SK-N-MC (cell line): ENCODE data around the gene INSIG2.

Source experiments
- DNase-seq: peaks from one replicate; pipeline ENCODE4 v3.0.0-alpha.2; 2011; ENCODE audit warnings: low read depth, low spot score
- H3K27ac ChIP-seq: fragments of 200-600 bp; sonication (generic); 2 replicates; pipeline ENCODE4 v1.5.1; 2016; ENCODE audit warnings: mixed run types
- H3K36me3 ChIP-seq: fragments of 200-600 bp; sonication (generic); 2 replicates; pipeline ENCODE4 v1.6.1; 2017; ENCODE audit warnings: antibody characterized with exemption, low read length, mixed read lengths; ENCODE audit not compliant: insufficient read depth
- H3K4me3 ChIP-seq: fragments of 200-600 bp; sonication (generic); 2 replicates; pipeline ENCODE4 v1.5.1; 2016
- H3K9ac ChIP-seq: fragments of 200-600 bp; sonication (generic); 2 replicates; pipeline ENCODE4 v1.8.0; 2017; ENCODE audit warnings: mixed run types, mixed read lengths; ENCODE audit not compliant: insufficient read length
- H3K9me3 ChIP-seq: fragments of 200-600 bp; sonication (generic); 2 replicates; pipeline ENCODE4 v1.6.1; 2017; ENCODE audit warnings: low read depth, mild to moderate bottlenecking, antibody characterized with exemption, low read length, moderate library complexity, mixed read lengths
- EZH2 ChIP-seq: fragments of 200-600 bp; sonication (generic); IDR thresholded peaks from one replicate; pipeline ENCODE4 v1.6.1; 2017; ENCODE audit warnings: antibody characterized with exemption
- FOXP2 ChIP-seq: optimal IDR thresholded peaks from 2 replicates; pipeline ENCODE3; 2011; ENCODE audit warnings: mild to moderate bottlenecking, moderate library complexity; ENCODE audit not compliant: insufficient read depth; ENCODE audit errors: extremely low read length, control extremely low read depth
- POLR2AphosphoS5 ChIP-seq: IDR thresholded peaks from 2 replicates; pipeline ENCODE4 v1.6.1; 2012; ENCODE audit warnings: mild to moderate bottlenecking, low read depth, low read length, borderline replicate concordance

INSIG2 gene

DNA sequence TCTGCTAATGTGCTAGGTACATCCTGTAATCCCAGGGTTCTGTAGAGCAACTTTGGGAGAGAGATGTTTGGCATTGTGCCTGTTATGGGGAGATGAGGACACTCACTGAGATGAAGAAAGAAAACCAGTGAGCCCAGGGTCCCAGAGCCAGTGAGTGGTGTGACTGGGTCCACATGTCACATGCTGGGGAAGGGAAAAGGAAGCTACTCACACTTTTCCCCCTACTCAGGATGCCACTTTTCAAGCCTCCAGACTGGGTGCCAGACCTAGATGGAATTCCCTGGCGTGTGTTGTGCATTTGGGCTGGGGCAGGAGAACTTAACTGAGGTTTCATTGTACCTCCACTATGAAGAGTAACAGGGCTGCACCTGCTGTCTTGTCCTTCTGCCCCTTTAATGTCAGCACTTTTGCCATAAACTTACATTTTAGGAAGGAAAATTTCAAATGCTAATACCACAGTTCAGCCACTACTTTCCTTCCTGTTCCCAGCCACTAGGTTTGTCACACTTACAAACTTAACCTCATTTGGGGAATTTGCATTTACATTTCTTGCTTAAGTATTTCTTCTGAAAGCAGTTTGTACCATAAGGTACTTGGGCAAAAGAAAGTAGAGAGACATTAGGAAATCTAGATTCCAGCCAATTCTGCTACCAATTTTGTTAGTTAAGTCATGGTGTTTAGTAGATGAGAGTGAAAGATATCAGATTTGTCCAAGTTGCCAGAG, 10.2 kb downstream of the INSIG2 start:
- H3K4me3 ChIP-seq = no peak overlapping the region

GRCh38 chr2:118102433-118103082, 14.3 kb downstream of the INSIG2 start:
- TF ChIP-seq POLR2AphosphoS5 = no peak
- TF ChIP-seq FOXP2 = no peak
- no peak for TF ChIP-seq EZH2
- H3K27ac ChIP-seq = no peak overlapping the region
- H3K9me3 ChIP-seq = no peaks in the 10 kb centered on the region
- H3K9ac ChIP-seq = no peak overlapping the region
- H3K36me3 ChIP-seq = no peaks in the 10 kb centered on the region
- DNase-seq = no peak
- H3K4me3 ChIP-seq = no peak overlapping the region

More for the DNA sequence above, 10.2 kb downstream of the INSIG2 start:
- no peaks in the 10 kb centered on the region for H3K9me3 ChIP-seq
- H3K27ac ChIP-seq = no peak overlapping the region
- TF ChIP-seq EZH2 = no peak
- TF ChIP-seq POLR2AphosphoS5 = no peak
- no peak for TF ChIP-seq FOXP2
- no peaks in the 10 kb centered on the region for H3K36me3 ChIP-seq
- no peak overlapping the region for H3K9ac ChIP-seq
- DNase-seq = no peak

- H3K9ac ChIP-seq = no peak overlapping the region
- H3K9me3 ChIP-seq = no peaks in the 10 kb centered on the region
- DNase-seq = no peak
- no peak overlapping the region for H3K27ac ChIP-seq
- TF ChIP-seq EZH2 (no peak), FOXP2 (no peak), POLR2AphosphoS5 (no peak)
- no peak overlapping the region for H3K4me3 ChIP-seq
- H3K36me3 ChIP-seq = no peaks in the 10 kb centered on the region
These were observed 16.0 kb downstream of the INSIG2 start for GRCh38 chr2:118103951-118104940.

- no peak overlapping the region for H3K4me3 ChIP-seq
- H3K9me3 ChIP-seq = no peaks in the 10 kb centered on the region
- no peak for DNase-seq
- no peak overlapping the region for H3K27ac ChIP-seq
- no peak overlapping the region for H3K9ac ChIP-seq
- TF ChIP-seq FOXP2 (no peak), EZH2 (no peak), POLR2AphosphoS5 (no peak)
- no peaks in the 10 kb centered on the region for H3K36me3 ChIP-seq
These were observed 17.2 kb downstream of the INSIG2 start for GRCh38 chr2:118105497-118105896.

- no peak overlapping the region for H3K27ac ChIP-seq
- H3K9ac ChIP-seq = no peak overlapping the region
- H3K9me3 ChIP-seq = no peaks in the 10 kb centered on the region
- H3K4me3 ChIP-seq = no peak overlapping the region
- TF ChIP-seq FOXP2 = no peak
- TF ChIP-seq POLR2AphosphoS5 = no peak
- no peak for TF ChIP-seq EZH2
- H3K36me3 ChIP-seq = no peaks in the 10 kb centered on the region
- DNase-seq = no peak
These were observed 18.7 kb downstream of the INSIG2 start for GRCh38 chr2:118106926-118107325.

GRCh38 chr2:118110310-118110709, 22.0 kb downstream of the INSIG2 start:
- TF ChIP-seq POLR2AphosphoS5 (no peak), FOXP2 (no peak), EZH2 (no peak)
- no peak for DNase-seq
- H3K27ac ChIP-seq = no peak overlapping the region
- no peak overlapping the region for H3K4me3 ChIP-seq
- no peak overlapping the region for H3K9ac ChIP-seq
- no peaks in the 10 kb centered on the region for H3K9me3 ChIP-seq
- no peaks in the 10 kb centered on the region for H3K36me3 ChIP-seq

- H3K9ac ChIP-seq = no peak overlapping the region
- no peak for TF ChIP-seq FOXP2
- no peak for TF ChIP-seq POLR2AphosphoS5
- TF ChIP-seq EZH2 = no peak
- no peak overlapping the region for H3K27ac ChIP-seq
- no peaks in the 10 kb centered on the region for H3K36me3 ChIP-seq
- no peak for DNase-seq
- no peaks in the 10 kb centered on the region for H3K9me3 ChIP-seq
- H3K4me3 ChIP-seq = no peak overlapping the region
These were observed 22.7 kb downstream of the INSIG2 start for GRCh38 chr2:118110991-118111390.

GRCh38 chr2:118112771-118113334, 24.6 kb downstream of the INSIG2 start:
- Histone ChIP-seq H3K9me3 (no peaks in the 10 kb centered on the region), H3K36me3 (no peaks in the 10 kb centered on the region), H3K27ac (no peak overlapping the region), H3K4me3 (no peak overlapping the region), H3K9ac (no peak overlapping the region)
- TF ChIP-seq POLR2AphosphoS5 (no peak), FOXP2 (no peak), EZH2 (no peak)
- DNase-seq = no peak
